Neural cell (in vitro differentiated cells): ENCODE measurements around the gene SLC12A7.
"Not testable (repeated sequence)": the region's sequence is repeated elsewhere in the genome, so short reads cannot be mapped to it uniquely, and the experiment has no call there.

Experiments
- CTCF ChIP-seq: fragments of 450-650 bp; IDR thresholded peaks from 2 replicates; pipeline ENCODE4 v1.5.1; 2014; ENCODE audit warnings: antibody characterized with exemption, mild to moderate bottlenecking, moderate library complexity; ENCODE audit not compliant: poor library complexity, severe bottlenecking
- EP300 ChIP-seq: fragments of 450-650 bp; conservative IDR thresholded peaks from 2 replicates; pipeline ENCODE4 v1.6.1; 2014; ENCODE audit warnings: antibody characterized with exemption, mild to moderate bottlenecking, moderate library complexity; ENCODE audit not compliant: poor library complexity, severe bottlenecking
- EZH2 ChIP-seq: fragments of 200-600, 300-800 bp; shearing (Covaris generic), sonication (generic); IDR thresholded peaks from 2 replicates; pipeline ENCODE4 v1.6.1; 2014; ENCODE audit warnings: antibody characterized with exemption, low read length, borderline replicate concordance, mild to moderate bottlenecking; ENCODE audit not compliant: insufficient read depth, poor library complexity, severe bottlenecking
- POLR2AphosphoS5 ChIP-seq: IDR thresholded peaks from 2 replicates; pipeline ENCODE4 v1.6.1; 2012
- SMC3 ChIP-seq: fragments of 450-650 bp; conservative IDR thresholded peaks from 2 replicates; pipeline ENCODE4 v1.6.1; 2014; ENCODE audit warnings: antibody characterized with exemption, mild to moderate bottlenecking, moderate library complexity; ENCODE audit not compliant: poor library complexity

DNA sequence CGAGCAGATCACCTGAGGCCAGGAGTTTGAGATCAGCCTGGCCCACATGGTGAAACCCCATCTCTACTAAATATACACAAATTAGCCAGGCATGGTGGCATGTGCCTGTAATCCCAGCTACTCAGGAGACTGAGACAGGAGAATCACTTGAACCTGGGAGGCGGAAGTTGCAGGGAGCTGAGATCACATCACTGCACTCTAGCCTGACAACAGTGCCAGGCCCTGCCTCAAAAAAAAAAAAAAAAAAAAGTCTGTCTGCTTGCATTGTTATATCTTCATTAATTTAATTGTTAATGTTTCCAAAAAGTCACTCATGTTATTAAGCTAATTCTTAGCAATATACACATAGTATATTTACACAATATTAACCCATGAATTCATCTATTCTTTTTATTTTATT lies 13.8 kb upstream of the SLC12A7 start:
- not testable (repeated sequence) for TF ChIP-seq CTCF, EZH2, POLR2AphosphoS5, EP300, SMC3
